ENCODE data around the gene STK26. TPM values are rescaled to one million over a fixed set of nuclear protein-coding genes. Genes with fewer than 3 reads are reported as not detected.

The STK26 gene
- total RNA-seq, 2 donors from 2014 or later: 19.2 to 21.9 TPM

DNA sequence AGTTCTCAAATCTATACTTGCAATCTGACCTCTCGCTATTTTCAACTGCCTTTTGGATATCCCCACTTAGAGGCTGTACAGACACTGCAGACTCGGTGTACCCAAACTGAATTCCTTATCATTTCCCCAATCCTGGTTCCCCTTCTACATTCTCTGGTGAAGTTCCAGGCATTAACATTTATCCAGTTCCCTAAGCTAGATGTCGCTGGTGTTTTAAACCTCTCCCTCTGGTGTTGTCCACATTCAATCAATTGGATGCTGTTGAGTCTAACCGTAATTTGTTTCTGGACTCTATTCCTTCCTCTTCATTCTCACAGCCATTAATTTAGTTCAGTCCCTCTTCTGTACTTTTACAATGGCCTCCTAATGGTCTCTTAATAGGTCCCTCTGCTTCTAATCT lies 7.2 kb upstream of the STK26 start:
- TF ChIP-seq, protein P1, sequence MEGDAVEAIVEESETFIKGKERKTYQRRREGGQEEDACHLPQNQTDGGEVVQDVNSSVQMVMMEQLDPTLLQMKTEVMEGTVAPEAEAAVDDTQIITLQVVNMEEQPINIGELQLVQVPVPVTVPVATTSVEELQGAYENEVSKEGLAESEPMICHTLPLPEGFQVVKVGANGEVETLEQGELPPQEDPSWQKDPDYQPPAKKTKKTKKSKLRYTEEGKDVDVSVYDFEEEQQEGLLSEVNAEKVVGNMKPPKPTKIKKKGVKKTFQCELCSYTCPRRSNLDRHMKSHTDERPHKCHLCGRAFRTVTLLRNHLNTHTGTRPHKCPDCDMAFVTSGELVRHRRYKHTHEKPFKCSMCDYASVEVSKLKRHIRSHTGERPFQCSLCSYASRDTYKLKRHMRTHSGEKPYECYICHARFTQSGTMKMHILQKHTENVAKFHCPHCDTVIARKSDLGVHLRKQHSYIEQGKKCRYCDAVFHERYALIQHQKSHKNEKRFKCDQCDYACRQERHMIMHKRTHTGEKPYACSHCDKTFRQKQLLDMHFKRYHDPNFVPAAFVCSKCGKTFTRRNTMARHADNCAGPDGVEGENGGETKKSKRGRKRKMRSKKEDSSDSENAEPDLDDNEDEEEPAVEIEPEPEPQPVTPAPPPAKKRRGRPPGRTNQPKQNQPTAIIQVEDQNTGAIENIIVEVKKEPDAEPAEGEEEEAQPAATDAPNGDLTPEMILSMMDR (IDR thresholded peaks at IDR 0.05): no peak
- intact Hi-C loops (cut with DNase I): no loop called here
- no peaks in the 10 kb centered on the region for H3K9me3 ChIP-seq
- no peak for DNase-seq
- no peak overlapping the region for H3K4me3 ChIP-seq
- no peak overlapping the region for H3K9ac ChIP-seq (ENCODE audit: low read depth in 2 of 2, low read length in 2 of 2)
- no peaks in the 10 kb centered on the region for H3K36me3 ChIP-seq
- no peak overlapping the region for H3K27ac ChIP-seq
- H3K4me1 ChIP-seq: no peaks in the 10 kb centered on the region
- no peaks in the 10 kb centered on the region for H3K27me3 ChIP-seq

DNA sequence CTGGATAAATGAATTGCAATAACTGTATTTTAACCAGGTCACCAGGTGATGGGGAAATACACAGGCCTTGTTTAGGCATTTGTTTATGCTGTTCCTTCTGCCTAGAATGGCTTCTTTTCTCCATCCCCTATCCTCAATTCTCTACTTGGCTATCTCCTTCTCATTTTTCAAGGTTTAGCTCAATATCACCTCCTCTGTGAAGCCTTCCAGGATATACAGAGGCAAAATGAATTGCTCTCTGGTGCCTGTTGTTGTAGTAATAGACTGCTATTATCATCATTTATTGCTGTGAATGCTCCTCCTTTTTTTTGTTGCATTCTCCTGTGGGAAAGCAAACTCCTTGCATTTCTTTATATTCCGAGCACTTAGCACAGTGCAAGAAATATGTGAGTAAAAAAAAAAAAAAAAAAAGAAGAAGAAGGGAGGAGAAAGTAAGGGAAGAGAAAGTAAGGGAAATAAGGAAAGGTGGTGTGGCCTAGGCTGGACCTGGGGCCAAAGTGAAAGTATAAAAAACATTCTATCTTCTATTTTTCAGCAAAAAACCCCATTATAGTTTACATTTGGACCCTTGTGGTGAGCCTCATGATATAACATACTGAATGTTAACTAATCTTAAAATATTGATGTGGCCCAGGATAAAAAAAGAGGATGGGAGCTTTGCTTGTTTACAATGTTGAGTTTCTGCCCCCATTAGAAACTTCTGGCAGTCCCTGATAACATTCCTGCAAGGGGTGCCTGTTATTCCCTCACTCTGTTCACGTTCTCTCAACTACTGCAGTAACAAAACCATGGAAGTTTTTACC lies 6.3 kb upstream of the STK26 start:
- Histone ChIP-seq H3K9me3 (no peaks in the 10 kb centered on the region), H3K9ac (ENCODE audit: low read depth in 2 of 2, low read length in 2 of 2) (no peak overlapping the region), H3K4me3 (no peak overlapping the region), H3K4me1 (no peaks in the 10 kb centered on the region), H3K27ac (no peak overlapping the region), H3K27me3 (no peaks in the 10 kb centered on the region), H3K36me3 (no peaks in the 10 kb centered on the region)
- TF ChIP-seq, protein P1 (IDR thresholded peaks at IDR 0.05): no peak
- DNase-seq: no peak
- intact Hi-C loops (cut with DNase I): no loop called here

DNA sequence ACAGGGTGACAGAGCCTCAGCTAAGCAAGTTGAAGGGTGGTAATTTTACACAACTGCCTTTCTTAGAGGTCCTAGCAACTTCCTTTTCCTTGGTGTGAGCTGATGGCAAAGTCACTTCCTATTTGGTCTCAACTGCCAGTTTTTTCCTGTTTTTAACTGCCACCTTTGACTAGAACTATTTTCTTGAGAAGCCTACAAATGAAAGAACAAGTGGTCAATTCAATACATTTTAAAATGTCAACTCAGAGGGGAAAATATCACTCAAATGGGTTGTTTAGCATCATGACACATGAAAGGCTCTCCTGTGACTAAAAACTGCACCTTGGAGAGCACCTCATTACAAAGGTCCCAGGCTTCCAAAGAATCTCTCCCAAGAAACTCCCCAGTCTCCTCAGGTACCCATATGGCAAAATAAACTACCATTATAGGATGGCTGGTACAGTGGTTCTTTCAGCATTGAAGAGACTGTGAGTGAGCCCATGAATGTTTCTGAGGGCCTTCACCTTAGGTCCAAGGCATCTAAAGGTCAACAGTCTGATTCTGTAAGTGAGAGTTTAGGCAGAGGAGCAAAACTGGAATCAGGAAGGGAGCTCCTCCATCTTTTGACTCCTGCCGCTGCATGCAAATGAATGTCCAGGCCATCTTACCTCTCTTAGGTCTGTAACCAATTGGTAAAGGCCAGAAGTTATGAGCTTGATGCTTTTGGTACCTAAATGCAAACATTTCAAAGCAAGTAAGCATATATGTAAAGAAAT lies 5.5 kb upstream of the STK26 start:
- H3K4me3 ChIP-seq: no peak overlapping the region
- no peaks in the 10 kb centered on the region for H3K36me3 ChIP-seq
- H3K9me3 ChIP-seq: no peaks in the 10 kb centered on the region
- no peaks in the 10 kb centered on the region for H3K27me3 ChIP-seq
- no peak overlapping the region for H3K27ac ChIP-seq
- intact Hi-C loops (cut with DNase I): no loop called here
- TF ChIP-seq, protein P1 (IDR thresholded peaks at IDR 0.05): no peak
- H3K9ac ChIP-seq (ENCODE audit: low read depth in 2 of 2, low read length in 2 of 2): no peak overlapping the region
- DNase-seq: no peak
- H3K4me1 ChIP-seq: no peaks in the 10 kb centered on the region

DNA sequence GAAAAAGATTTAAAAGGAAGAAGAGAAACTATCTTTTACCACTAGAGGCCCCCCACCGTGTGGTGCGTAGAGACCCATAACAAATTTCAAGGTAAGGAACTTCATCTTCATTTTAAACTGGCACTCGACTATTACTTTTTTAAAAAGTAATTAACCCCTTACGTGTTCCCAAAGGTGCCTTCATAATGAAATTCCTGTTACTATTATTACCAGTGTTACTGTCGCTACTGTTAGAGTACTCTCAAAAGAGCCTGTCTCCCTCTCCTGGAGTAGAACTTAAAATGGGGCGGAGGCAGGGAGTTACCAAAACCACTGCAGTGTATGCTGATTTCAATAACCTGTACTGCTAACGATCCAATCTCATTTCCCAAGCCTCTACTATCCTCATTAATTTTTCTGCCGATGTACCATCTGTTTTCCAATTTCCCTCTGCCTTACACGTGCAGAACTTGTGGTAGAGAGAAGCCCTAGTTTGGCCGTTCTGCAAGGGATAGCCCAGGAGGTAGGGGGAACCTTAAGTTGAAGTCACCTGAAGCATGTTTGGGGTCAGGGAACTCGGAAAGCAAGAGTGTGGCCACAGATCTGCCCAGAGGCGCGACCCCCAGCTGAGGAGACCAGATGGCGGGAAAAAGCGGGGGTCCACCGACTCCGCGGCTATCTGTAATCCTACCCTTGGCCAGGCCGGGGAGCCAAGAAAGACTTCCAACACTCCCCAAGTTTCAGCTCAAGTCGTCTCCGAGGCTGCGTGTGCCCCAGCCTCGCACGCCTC lies 720 bp upstream of the STK26 start:
- Histone ChIP-seq H3K27ac (no peak overlapping the region), H3K9me3 (no peaks in the 10 kb centered on the region), H3K4me1 (no peaks in the 10 kb centered on the region), H3K4me3 (peak overlapping the region; percentile 49), H3K36me3 (no peaks in the 10 kb centered on the region), H3K9ac (ENCODE audit: low read depth in 2 of 2, low read length in 2 of 2) (peak overlapping the region; percentile 56 to 73), H3K27me3 (no peaks in the 10 kb centered on the region)
- peak; percentile 17 for DNase-seq
- intact Hi-C loops (cut with DNase I): no loop called here
- TF ChIP-seq, protein P1 (IDR thresholded peaks at IDR 0.05): no peak

DNA sequence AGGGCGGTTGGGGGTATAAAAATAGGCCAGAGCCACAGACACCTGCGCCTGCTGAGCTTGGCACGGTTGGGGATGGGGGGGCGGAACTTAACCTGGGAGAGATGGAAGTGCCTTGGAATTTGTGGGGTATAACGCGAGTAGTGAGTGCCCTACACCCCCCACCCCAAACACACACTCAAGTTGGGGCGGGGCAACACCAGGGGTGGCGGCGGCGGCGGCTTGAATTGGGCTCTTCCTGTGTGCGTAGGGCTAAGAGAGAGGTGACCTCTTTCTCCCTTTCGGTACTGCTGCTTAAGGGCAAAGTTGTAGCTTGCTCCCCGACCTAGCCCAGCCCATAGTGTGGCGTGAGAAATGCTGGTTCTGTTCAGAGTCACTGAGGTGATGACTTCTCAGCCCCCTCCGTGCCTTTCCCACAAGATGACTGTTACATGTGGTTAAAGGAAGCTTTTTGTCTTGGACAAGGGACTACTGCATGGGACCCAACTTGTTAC lies 839 bp downstream of the STK26 start:
- Histone ChIP-seq H3K27ac (peak overlapping the region; percentile 74), H3K36me3 (no peaks in the 10 kb centered on the region), H3K9me3 (no peaks in the 10 kb centered on the region), H3K4me1 (no peaks in the 10 kb centered on the region), H3K9ac (ENCODE audit: low read depth in 2 of 2, low read length in 2 of 2) (peak overlapping the region; percentile 73 to 78), H3K4me3 (peak overlapping the region; percentile 49), H3K27me3 (no peaks in the 10 kb centered on the region)
- DNase-seq: peak; percentile 43
- intact Hi-C loops (cut with DNase I): no loop called here
- TF ChIP-seq, protein P1 (IDR thresholded peaks at IDR 0.05): no peak

Measured in colonic mucosa (tissue), 4 donors.